GM18505 (cell line): ENCODE data around the gene SIK3.
"Not testable (repeated sequence)": the region's sequence is repeated elsewhere in the genome, so short reads cannot be mapped to it uniquely, and the experiment has no call there.

Experiments
- ATAC-seq: cut with Tn5 transposase; IDR thresholded peaks from one replicate; pipeline ENCODE4 v1.9.1; 2021; ENCODE audit not compliant: unreplicated experiment
- POLR2A ChIP-seq: IDR thresholded peaks from 4 replicates; pipeline ENCODE4 v1.6.1; 2011; ENCODE audit warnings: borderline replicate concordance; ENCODE audit not compliant: insufficient read depth, insufficient read length; ENCODE audit errors: extremely low read depth

The SIK3 gene

DNA sequence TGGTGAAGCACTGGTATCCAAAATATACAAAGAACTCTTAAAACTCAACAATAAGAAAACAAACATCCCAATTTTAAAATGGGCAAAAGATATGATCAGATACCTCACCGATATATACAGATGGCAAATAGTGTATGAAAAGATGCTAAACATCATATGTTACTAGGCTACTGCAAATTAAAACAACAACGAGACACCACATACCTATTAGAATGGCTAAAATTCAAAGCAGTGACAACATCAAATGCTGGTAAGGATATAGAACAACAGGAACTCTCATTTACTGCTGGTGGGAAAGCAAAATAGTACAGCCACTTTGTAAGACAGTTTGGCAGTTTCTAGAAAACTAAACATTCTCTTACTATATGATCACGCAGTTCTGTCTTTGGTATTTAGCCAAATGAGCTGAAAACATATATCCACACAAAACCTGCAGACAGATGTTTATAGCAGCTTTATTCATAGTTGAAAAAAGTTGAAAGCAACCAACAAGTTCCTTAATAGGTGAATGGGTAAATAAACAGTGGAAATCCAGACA is 38.5 kb downstream of the SIK3 start:
- TF ChIP-seq POLR2A, result no peak
- no peak for ATAC-seq

DNA sequence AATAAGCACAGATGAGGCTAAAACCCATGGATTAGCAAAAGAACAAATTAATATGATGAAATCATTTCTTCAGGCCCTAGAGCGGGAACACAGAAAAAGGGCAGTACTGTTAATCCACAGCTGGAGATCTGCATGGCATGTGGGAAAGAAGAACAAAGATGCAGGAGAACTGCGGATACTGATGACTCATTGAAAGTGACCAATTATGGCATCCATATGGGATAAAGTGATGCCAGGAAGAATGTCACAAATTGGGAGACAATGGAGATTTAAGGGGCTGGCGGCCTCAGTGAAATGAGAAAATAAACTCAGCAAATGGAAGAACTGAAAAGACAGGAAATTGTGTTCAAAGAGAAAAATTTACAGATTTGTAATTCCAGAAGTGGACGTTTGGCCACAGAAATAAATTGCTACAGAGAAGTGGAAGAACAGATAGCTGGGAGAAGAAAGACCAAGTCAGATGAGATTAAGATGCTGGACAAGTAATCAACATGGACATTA is 39.4 kb downstream of the SIK3 start:
- no peak for ATAC-seq
- TF ChIP-seq POLR2A, result no peak

DNA sequence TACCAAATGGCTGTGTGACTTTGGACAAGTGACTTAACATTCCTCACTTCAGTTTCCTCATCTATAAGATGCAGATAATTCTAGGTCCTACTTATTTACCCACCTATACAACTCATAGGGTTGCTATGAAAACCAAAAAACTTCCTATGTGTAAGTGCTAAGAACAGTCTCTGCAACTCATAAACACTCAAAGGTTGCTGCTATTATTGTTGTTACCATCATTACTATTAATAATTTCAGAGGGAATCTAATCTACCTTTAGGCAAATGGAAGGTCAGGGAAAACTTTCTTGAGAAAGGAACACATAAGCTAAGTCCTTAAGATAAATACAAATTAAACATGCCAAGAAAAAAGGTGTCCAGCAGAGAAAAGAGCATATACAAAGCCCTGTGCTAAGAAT is 40.5 kb downstream of the SIK3 start:
- TF ChIP-seq POLR2A, result no peak

DNA sequence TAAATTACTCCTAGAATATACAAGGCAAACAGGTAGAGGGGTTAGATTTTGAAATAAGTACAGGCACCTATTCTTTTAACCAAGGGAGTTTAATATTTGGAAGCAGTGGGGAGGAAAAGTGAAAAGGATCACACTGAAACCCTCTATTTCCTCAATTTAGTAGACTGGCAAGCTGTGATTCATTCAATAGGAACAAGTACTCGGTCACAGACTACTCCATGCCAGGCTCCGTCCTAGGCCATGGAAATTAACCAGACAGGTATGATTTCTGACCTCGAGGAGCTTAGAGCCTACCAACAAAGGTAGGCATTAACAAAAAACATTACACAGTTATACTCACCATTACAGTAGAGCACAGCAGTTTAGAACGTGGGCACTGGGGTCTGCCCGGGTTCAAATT is 40.9 kb downstream of the SIK3 start:
- no peak for ATAC-seq
- TF ChIP-seq POLR2A, result no peak

More for the DNA sequence above, 40.5 kb downstream of the SIK3 start:
- ATAC-seq, result no peak

DNA sequence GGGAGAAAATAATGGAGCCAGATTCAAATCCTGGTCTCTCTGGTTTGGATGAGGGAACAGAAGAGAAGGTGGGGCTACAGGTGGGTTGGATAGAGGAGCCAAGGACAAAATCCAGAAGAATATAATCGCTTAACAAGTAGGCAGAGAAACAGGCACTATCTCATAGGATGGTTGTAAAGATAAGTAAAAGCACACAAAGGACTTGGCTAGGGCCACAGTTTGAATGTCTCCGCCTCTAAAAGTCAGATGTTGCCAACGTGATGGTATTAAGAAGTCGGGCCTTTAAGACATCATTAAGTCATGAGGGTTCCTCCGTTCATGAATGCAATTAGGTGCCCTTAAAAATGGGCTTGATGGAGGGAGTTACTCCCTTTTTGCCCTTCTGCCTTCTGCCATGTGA is 42.8 kb downstream of the SIK3 start:
- no peak for ATAC-seq
- TF ChIP-seq POLR2A, result no peak

DNA sequence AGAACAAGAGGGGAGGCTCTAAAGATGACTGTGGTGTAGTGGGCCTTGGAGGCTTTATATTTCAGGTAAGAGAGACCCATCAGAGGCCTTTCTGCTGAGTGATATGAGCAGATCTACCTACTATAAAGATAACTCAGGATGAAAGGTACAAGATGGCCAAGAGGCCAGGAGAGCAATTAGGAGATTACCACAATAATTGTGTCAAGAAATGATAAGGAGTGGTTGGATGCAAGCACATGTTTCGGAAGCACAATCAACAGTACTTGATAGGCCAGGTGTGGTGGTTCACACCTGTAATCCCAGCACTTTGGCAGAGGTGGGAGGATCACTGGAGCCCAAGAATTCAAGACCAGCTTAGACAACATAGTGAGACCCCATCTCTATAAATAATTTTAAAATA is 43.8 kb downstream of the SIK3 start:
- no peak for ATAC-seq
- no peak for TF ChIP-seq POLR2A

DNA sequence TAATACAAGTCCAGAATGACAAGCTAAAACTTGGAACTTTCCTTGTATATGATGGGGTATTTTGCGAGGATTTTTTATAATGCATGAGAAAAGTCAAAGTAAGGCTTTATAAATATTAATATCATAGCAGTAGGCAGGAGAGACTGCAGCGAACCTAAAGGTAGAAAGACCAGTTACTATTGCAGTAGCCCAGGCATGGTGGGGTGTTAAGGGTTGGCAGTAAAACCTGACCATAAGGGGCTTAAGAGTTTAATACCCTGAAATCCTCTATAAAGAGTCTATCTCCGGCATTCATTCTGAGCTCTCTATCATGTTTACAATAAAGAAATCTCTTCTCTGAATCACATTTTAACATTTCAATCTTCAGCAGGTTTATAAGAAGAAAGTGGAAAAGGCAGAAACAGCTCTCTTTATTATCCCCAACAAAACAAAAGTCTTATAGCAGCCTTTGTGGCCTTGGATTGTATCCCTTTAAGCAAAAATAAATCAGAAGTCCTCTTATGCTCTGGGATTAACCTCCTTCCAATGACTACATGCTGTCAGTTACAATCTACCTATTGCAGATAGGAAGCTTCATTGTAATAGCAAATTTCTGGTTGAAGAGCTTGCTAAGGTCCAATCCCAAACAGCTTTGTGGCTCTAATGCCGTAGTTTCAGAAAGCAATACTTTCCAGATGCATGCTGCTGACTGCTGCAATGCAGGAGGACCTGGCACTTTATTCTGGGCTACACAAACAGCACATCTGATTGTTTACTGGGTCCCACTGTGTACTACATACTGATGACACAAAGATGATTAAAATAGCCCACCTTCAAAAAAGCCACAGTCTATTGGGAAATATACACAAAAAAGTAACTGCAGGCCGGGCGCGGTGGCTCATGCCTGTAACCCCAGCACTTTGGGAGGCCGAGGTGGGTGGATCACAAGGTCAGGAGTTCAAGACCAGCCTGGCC is 45.8 kb downstream of the SIK3 start:
- no peak for ATAC-seq
- TF ChIP-seq POLR2A, result no peak

DNA sequence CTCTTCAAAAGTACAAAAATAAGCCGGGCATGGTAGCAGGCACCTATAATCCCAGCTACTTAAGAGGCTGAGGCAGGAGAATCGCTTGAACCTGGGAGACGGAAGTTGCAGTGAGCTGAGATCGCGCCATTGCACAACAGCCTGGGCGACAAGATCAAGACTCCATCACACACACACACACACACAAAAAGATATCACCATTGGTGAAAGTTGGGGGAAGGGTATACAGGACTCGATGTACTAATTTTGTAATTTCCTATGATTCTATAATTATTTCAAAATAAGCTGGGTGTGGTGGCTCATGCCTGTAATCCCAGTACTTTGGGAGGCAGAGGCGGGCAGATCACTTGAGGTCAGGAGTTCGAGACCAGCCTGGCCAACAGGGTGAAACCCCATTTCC is 48.1 kb downstream of the SIK3 start:
- not testable (repeated sequence) for ATAC-seq

DNA sequence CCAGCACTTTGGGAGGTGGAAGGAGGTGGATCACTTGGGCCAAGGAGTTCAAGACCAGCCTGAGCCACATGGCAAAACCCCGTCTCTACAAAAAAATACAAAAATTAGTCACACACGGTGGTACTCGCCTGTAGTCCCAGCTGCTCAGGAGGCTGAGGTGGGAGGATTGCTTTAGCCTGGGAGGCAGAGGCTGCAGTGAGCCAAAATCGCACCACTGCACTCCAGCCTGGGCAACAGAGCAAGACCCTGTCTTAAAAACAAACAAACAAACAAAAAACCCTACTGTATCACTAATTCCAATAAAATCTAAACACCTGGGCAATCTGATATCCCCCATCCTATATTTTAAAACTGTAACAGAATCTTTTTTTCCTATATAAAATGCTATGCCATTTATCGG is 51.6 kb downstream of the SIK3 start:
- not testable (repeated sequence) for ATAC-seq

DNA sequence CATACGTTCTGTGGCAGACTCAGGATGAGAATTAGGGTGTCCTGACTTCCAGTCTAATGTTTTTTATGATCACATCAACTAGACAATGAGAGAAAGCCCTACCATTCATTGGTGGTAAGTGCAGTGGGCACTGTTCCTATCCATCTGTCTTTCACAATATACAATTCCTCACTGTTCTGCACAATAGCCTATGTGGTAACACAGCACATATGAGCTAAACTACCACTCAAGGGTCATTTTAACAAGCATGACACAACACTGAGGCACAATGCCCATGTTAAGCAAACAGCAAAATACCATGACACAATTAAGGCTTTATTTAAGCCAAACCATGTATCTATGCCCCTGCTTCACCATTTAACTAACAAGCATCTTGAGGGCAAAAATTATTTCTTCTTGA is 52.3 kb downstream of the SIK3 start:
- ATAC-seq, result no peak
- no peak for TF ChIP-seq POLR2A

DNA sequence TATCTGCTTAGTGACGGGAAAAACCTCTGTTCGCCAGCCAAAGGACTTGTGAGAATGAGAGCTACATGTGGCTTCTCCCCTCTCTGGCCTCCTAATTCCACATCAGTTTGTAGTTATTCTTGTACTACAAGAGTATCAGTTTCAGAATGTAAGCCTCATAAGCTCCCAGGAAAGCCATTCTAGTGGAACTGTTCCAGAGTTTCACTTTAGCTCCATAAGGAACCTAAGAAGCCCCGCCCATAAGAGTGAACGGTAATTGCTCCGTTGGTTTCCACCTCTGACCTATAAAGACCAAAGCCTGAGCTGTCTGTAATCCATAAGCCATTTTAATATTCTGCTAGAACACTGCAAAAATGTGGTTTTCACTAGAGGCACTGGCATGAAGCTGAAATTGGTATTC is 53.0 kb downstream of the SIK3 start:
- ATAC-seq, result no peak
- TF ChIP-seq POLR2A, result no peak

DNA sequence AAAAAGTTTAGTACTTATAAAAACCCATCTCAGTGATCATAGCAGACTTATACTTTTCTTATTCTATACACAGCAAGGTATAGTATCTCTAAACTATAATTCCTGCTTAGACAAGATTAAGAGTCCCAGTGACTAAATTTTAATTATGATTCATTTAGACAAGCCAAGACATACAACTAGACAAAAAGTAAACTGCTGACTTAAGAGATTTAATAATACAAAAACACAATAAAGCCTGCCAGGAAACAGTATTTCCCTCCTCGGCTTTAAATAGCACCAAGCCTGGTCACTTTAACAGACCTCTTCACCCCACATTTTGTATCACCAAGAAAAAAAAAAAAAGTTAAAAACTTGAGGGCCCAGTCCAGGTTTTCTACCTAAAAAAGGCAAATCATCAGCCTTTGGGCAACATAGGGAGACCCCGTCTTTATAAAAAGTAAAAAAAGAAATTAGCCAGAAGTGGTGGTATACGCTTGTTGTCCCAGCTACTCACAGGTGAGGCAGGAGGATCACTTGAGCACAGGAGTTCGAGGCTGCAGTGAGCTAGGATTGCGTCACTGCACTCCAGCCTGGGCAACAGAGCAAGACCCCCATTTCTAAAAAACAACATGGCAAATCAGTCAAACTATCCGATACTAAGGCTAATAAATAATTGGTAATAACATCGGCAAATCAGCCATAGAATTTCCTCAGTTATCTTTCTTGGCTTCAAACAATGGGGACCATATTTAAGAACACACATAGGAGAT is 53.8 kb downstream of the SIK3 start:
- TF ChIP-seq POLR2A, result no peak
- ATAC-seq, result no peak

DNA sequence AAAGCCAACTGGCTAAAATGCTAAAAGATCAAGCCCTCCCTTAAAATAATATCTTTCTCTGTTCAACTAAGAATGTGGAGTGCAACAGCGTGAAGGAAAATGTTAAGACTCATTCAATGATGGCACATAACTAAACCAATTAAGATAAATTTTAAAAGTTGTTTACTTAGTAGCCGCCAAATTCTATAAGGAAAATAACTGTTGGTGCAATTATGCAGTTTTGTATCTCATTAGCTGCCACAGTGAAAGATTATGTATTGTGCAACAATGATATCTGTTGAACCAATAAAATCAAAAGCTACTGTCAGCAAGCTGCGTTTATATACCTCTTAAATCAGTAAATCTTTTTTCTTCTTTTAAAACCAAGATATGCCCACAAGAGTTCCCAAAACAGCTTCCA is 55.5 kb downstream of the SIK3 start:
- ATAC-seq, result no peak
- no peak for TF ChIP-seq POLR2A

DNA sequence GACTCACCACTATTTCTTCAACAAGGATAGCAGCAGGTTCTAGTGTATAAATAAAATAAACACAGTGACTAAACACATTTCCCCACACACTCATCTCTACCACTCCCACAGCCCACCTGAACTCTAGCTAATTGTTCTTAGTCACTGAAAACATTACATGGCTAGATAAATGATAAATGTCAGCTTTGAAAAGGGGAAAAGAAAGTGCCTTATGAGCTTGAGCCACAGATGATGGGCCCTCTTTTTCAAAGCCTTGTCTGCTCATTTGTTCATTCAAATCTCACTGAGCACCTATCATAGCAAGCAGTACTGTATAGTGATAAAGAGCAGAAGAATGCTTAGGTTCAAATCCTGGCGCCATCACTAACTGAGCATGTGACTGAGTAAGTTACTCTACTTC is 58.3 kb downstream of the SIK3 start:
- TF ChIP-seq POLR2A, result no peak

More for the DNA sequence above, 58.3 kb downstream of the SIK3 start:
- ATAC-seq, result no peak
